GM18507 (cell line): Measurements from ENCODE around the gene RERE.
A peak's percentile ranks its signal among the peaks of the same experiment; 100 is the strongest.
"Not testable (repeated sequence)": the region's sequence is repeated elsewhere in the genome, so short reads cannot be mapped to it uniquely, and the experiment has no call there.

Experiments used
- DNase-seq: peaks from one replicate; pipeline ENCODE4 v3.0.0; 2011; ENCODE audit warnings: low read depth; ENCODE audit not compliant: insufficient read length; ENCODE audit errors: extremely low spot score
- FAIRE-seq: peaks from 2 replicates; lab custom pipeline; 2011; peaks lifted over from hg19 to GRCh38; lab: Jason Lieb, UNC

RERE gene

GRCh38 chr1:8631163-8631562, 186.3 kb downstream of the RERE start:
- DNase-seq (no peak), FAIRE-seq (no peak)

- peak; percentile 30 for DNase-seq
Measured at GRCh38 chr1:8629241-8630091, 188.0 kb downstream of the RERE start.

GRCh38 chr1:8628606-8629005, 188.8 kb downstream of the RERE start:
- DNase-seq = no peak
- FAIRE-seq = no peak

More at GRCh38 chr1:8629241-8630091, 188.0 kb downstream of the RERE start:
- peak; percentile 90 for FAIRE-seq

GRCh38 chr1:8627728-8628127, 189.7 kb downstream of the RERE start:
- DNase-seq (no peak), FAIRE-seq (no peak)

- FAIRE-seq (no peak), DNase-seq (no peak)
Measured at GRCh38 chr1:8625981-8626898, 191.2 kb downstream of the RERE start.

GRCh38 chr1:8625491-8625890, 191.9 kb downstream of the RERE start:
- FAIRE-seq = no peak
- DNase-seq = no peak

GRCh38 chr1:8623651-8624192, 193.7 kb downstream of the RERE start:
- FAIRE-seq = peak; percentile 5
- DNase-seq = not testable (repeated sequence)

- not testable (repeated sequence) for FAIRE-seq, DNase-seq
Measured at GRCh38 chr1:8621785-8622348, 195.6 kb downstream of the RERE start.

- not testable (repeated sequence) for FAIRE-seq, DNase-seq
Measured at GRCh38 chr1:8621034-8621582, 196.3 kb downstream of the RERE start.

GRCh38 chr1:8619917-8620502, 197.4 kb downstream of the RERE start:
- FAIRE-seq, DNase-seq: not testable (repeated sequence)

- DNase-seq, FAIRE-seq: not testable (repeated sequence)
Measured at GRCh38 chr1:8619419-8619818, 198.0 kb downstream of the RERE start.

GRCh38 chr1:8616791-8617190, 200.6 kb downstream of the RERE start:
- not testable (repeated sequence) for DNase-seq, FAIRE-seq

GRCh38 chr1:8611634-8612515, 205.6 kb downstream of the RERE start:
- FAIRE-seq = not testable (repeated sequence)

GRCh38 chr1:8607906-8608305, 209.5 kb downstream of the RERE start:
- no peak for FAIRE-seq
- DNase-seq = no peak

More at GRCh38 chr1:8611634-8612515, 205.6 kb downstream of the RERE start:
- DNase-seq = not testable (repeated sequence)

GRCh38 chr1:8604041-8604945, 213.1 kb downstream of the RERE start:
- FAIRE-seq (peak; percentile 92), DNase-seq (peak; percentile 44)

GRCh38 chr1:8603220-8603616, 214.2 kb downstream of the RERE start:
- FAIRE-seq = no peak

More at GRCh38 chr1:8603220-8603616, 214.2 kb downstream of the RERE start:
- no peak for DNase-seq
